Chondrocyte (in vitro differentiated cells): Measurements from ENCODE around the gene NFIC. TPM values are rescaled to one million over a fixed set of nuclear protein-coding genes. Genes with fewer than 3 reads are reported as not detected.
A peak's percentile ranks its signal among the peaks of the same experiment; 100 is the strongest.

Experiments used
- DNase-seq: peaks from one replicate; pipeline ENCODE4 v3.0.0; 2021; ENCODE audit warnings: mixed read lengths, low spot score
- H3K27ac Mint-ChIP-seq: one replicate; pipeline ENCODE4 v1.8.0; 2021; ENCODE audit warnings: mild to moderate bottlenecking, moderate library complexity, mixed read lengths; ENCODE audit not compliant: unreplicated experiment
- H3K27me3 Mint-ChIP-seq: 2 replicates; pipeline ENCODE4 v1.8.0; 2021; ENCODE audit warnings: low read depth, mixed read lengths
- H3K36me3 Mint-ChIP-seq: 2 replicates; pipeline ENCODE4 v1.8.0; 2021; ENCODE audit warnings: low read depth, mixed read lengths
- H3K4me1 Mint-ChIP-seq: 2 replicates; pipeline ENCODE4 v1.8.0; 2021; ENCODE audit warnings: low read depth, mild to moderate bottlenecking, mixed read lengths
- H3K4me3 Mint-ChIP-seq: one replicate; pipeline ENCODE4 v1.8.0; 2021; ENCODE audit warnings: mild to moderate bottlenecking, moderate library complexity, mixed read lengths; ENCODE audit not compliant: unreplicated experiment
- H3K9me3 Mint-ChIP-seq: 2 replicates; pipeline ENCODE4 v1.8.0; 2021; ENCODE audit warnings: low read depth, mixed read lengths
- CTCF ChIP-seq: fragments of 200-600 bp; sonication (generic); IDR thresholded peaks from 2 replicates; pipeline ENCODE4 v1.5.0; 2021; ENCODE audit warnings: antibody characterized with exemption, mild to moderate bottlenecking, moderate library complexity
- total RNA-seq: library from RNA; stranded (reverse); gene quantifications from 3 replicates; pipeline ENCODE4 v1.2.1, GENCODE V29; 2021

NFIC gene
- total RNA-seq, 1 donor from 2014 or later, result 81.5 TPM

- H3K27me3 Mint-ChIP-seq, result no peaks in the 10 kb centered on the region
- H3K36me3 Mint-ChIP-seq, result no peaks in the 10 kb centered on the region
- no peak for DNase-seq
- H3K4me3 Mint-ChIP-seq, result peak overlapping the region; percentile 72
- peaks cover 58% of the 10 kb centered on the region for H3K4me1 Mint-ChIP-seq
- no peaks in the 10 kb centered on the region for H3K9me3 Mint-ChIP-seq
- peak overlapping the region; percentile 61 for H3K27ac Mint-ChIP-seq
- TF ChIP-seq CTCF, result no peak
These were observed 607 bp downstream of the NFIC start for GRCh38 chr19:3366753-3367627.

DNA sequence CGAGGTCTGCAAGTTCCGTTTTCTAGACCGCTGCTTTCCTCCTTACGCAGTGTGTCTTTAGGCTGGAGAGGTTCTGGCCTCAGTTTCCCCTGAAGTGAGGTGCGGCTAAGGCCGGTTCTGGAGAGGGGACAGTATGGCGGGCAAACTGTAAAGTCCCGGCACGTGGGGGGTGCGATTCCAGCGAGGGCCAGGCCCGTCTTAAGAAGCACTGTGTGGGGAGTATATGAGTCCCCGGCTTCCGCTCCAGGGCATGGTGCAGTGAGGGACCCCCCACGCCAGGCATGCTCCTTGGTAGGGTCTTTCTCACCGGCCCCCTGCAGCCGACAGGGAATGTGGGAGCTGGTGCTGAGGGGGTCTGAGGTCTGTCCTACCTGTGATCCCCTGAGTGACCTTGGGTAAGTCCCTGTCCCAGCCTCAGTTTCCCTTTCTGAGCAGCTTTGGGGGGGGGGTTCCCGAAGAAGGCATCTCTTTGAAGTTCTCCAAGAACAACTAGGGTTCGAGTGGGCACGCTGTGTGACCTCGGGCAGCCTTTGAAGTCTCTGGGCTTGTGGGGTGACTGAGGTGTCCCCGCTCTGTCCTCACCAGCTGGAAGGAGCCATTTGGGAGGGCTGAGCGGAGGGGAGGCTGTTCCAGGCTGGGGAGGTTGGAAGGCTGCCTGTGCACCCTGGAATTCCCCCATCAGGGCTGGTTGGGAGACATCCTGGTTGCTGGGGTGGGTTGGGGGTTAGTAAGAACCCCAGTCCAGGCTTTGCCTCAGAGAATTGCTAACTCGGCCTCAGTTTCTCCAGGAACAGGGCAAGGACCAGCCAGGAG is 1.5 kb downstream of the NFIC start:
- H3K4me3 Mint-ChIP-seq, result peak overlapping the region; percentile 72
- H3K36me3 Mint-ChIP-seq, result no peaks in the 10 kb centered on the region
- H3K27me3 Mint-ChIP-seq, result no peaks in the 10 kb centered on the region
- H3K27ac Mint-ChIP-seq, result peak overlapping the region; percentile 76
- no peaks in the 10 kb centered on the region for H3K9me3 Mint-ChIP-seq
- peaks cover 52% of the 10 kb centered on the region for H3K4me1 Mint-ChIP-seq
- no peak for DNase-seq
- no peak for TF ChIP-seq CTCF

- H3K9me3 Mint-ChIP-seq, result no peaks in the 10 kb centered on the region
- H3K27ac Mint-ChIP-seq, result peak overlapping the region; percentile 89
- no peaks in the 10 kb centered on the region for H3K36me3 Mint-ChIP-seq
- H3K4me3 Mint-ChIP-seq, result peak overlapping the region; percentile 72
- peaks cover 51% of the 10 kb centered on the region for H3K4me1 Mint-ChIP-seq
- no peaks in the 10 kb centered on the region for H3K27me3 Mint-ChIP-seq
- DNase-seq, result no peak
- TF ChIP-seq CTCF, result no peak
These were observed 2.0 kb downstream of the NFIC start for GRCh38 chr19:3368441-3368795.

GRCh38 chr19:3368848-3369336 is 2.5 kb downstream of the NFIC start:
- peak overlapping the region; percentile 89 for H3K27ac Mint-ChIP-seq
- peaks cover 4% of the 10 kb centered on the region for H3K36me3 Mint-ChIP-seq
- H3K4me1 Mint-ChIP-seq, result peaks cover 55% of the 10 kb centered on the region
- no peaks in the 10 kb centered on the region for H3K27me3 Mint-ChIP-seq
- no peak for TF ChIP-seq CTCF
- no peaks in the 10 kb centered on the region for H3K9me3 Mint-ChIP-seq
- peak overlapping the region; percentile 72 for H3K4me3 Mint-ChIP-seq
- no peak for DNase-seq
